Ascending aorta (tissue), 2 donors: ENCODE measurements around the gene GRPEL1. TPM values are rescaled to one million over a fixed set of nuclear protein-coding genes. Genes with fewer than 3 reads are reported as not detected.

Experiments used
- DNase-seq, 2 donors: peaks; one replicate each; pipeline ENCODE4 v3.0.0-alpha.2; 2019; ENCODE audit warnings: low spot score in 2 of 2
- H3K27ac ChIP-seq, 2 donors: fragments of 200-600 bp; sonication (generic); one replicate each; pipeline ENCODE4 v1.5.1; 2016 to 2017; ENCODE audit warnings: mild to moderate bottlenecking in 1 of 2
- H3K27me3 ChIP-seq: fragments of 200-600 bp; sonication (generic); one replicate; pipeline ENCODE4 v1.5.1; 2017
- H3K36me3 ChIP-seq, 2 donors: fragments of 200-600 bp; sonication (generic); one replicate each; pipeline ENCODE4 v1.5.1; 2016
- H3K4me1 ChIP-seq, 2 donors: fragments of 200-600 bp; sonication (generic); one replicate each; pipeline ENCODE4 v1.5.1; 2016 to 2017; ENCODE audit warnings: mild to moderate bottlenecking in 1 of 2
- H3K4me3 ChIP-seq, 2 donors: fragments of 200-600 bp; sonication (generic); one replicate each; pipeline ENCODE4 v1.5.1; 2016 to 2017; ENCODE audit warnings: mild to moderate bottlenecking in 1 of 2
- H3K9me3 ChIP-seq, 2 donors: fragments of 200-600 bp; sonication (generic); one replicate each; pipeline ENCODE4 v1.5.1; 2016
- CTCF ChIP-seq, 3 experiments: fragments of 200-600 bp in 2 of 3; fragments of 450-650 bp in 1 of 3; sonication (generic) in 2 of 3; IDR thresholded peaks; one replicate each; pipeline ENCODE4 v1.5.1; 2016 to 2019; ENCODE audit warnings: antibody characterized with exemption in 3 of 3, mild to moderate bottlenecking in 1 of 3, moderate library complexity in 1 of 3
- intact Hi-C: fragments of 100-400 bp; cut with DNase I; formaldehyde crosslinking; loops from one replicate; pipeline ENCODE4 v1.15.1; 2023
- total RNA-seq: library from RNA; depleted of rRNA; stranded (reverse); fragments of >200 nt; gene quantifications from one replicate; pipeline ENCODE4 v1.1.0, GENCODE V29; 2016

Gene GRPEL1
- total RNA-seq, 1 donor from 2014 or later: 42.5 TPM

- Histone ChIP-seq H3K27me3 (no peaks in the 10 kb centered on the region), H3K4me1 (peaks cover 27% of the 10 kb centered on the region in 2 donors), H3K36me3 (no peaks in the 10 kb centered on the region), H3K9me3 (no peaks in the 10 kb centered on the region), H3K4me3 (peak overlapping the region; percentile 77 to 92), H3K27ac (peak overlapping the region; percentile 71 to 75)
- intact Hi-C loops: loop anchor here (1.0 to 10.0 kb wide), 9 partner anchors 26 to 770 kb away; partner anchors contain the start of genes BLOC1S4, GRPEL1, MAN2B2 and MRFAP1
- peak in 2 of 3 experiments; percentile 5 to 85 for TF ChIP-seq CTCF (IDR thresholded peaks at IDR 0.05)
- DNase-seq: peak; percentile 91 to 99
Observed at GRCh38 chr4:7042503-7043283, 25.2 kb downstream of the GRPEL1 start.

DNA sequence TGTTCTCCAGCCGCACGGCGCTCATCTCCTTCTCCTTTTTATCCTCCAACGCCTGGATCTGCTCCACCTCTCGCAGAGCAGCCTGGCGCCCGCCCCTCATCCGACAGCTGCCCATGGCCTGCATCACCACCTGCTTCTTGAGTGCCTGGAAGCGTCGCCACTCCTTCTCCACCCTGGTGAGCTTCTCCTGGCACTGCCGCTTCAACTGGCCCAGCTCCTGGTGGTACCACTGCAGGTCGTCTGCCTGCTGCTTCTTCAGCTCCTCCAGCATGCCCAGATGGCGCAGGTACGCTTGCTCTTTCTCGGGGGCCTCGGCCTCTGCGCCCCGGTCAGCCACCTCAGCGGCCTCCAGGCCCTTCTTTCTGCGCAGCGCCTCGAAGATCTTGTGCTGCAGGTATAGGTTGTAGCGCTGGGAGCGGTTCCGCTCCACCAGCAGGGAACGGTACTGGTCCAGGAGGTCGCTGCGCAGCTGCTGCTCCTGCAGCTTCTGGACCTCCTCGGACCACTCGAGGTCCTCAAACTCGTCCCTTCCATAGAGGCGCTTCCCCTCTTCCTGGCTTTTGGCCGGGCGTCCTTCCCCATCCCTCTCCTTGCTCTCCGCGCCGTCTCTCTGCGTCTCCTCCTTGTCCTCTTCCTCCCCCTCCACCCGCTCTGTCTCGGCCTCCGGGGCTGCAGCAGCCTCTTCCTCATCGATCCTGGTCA is 25.9 kb downstream of the GRPEL1 start:
- TF ChIP-seq CTCF (IDR thresholded peaks at IDR 0.05): no peak
- no peaks in the 10 kb centered on the region for H3K36me3 ChIP-seq
- peak overlapping the region; percentile 77 to 92 for H3K4me3 ChIP-seq
- H3K9me3 ChIP-seq: no peaks in the 10 kb centered on the region
- H3K4me1 ChIP-seq: peaks cover 27% of the 10 kb centered on the region in 2 donors
- intact Hi-C loops: loop anchor here (1.0 to 10.0 kb wide), 8 partner anchors 55 to 769 kb away; partner anchors contain the start of genes BLOC1S4, MAN2B2, MRFAP1 and TBC1D14
- peak overlapping the region; percentile 71 to 75 for H3K27ac ChIP-seq
- DNase-seq: no peak
- no peaks in the 10 kb centered on the region for H3K27me3 ChIP-seq

GRCh38 chr4:7041246-7041645 is 26.6 kb downstream of the GRPEL1 start:
- H3K36me3 ChIP-seq: no peaks in the 10 kb centered on the region
- no peak overlapping the region for H3K27ac ChIP-seq
- no peak for TF ChIP-seq CTCF (IDR thresholded peaks at IDR 0.05)
- H3K4me1 ChIP-seq: peaks cover 25 to 27% of the 10 kb centered on the region in 2 donors
- DNase-seq: no peak
- peak overlapping the region in 1 of 2 donors; percentile 92 for H3K4me3 ChIP-seq
- intact Hi-C loops: loop anchor here (5.0 to 10.0 kb wide), 2 partner anchors 324 to 466 kb away; partner anchors contain the start of genes BLOC1S4 and MAN2B2
- no peaks in the 10 kb centered on the region for H3K9me3 ChIP-seq
- H3K27me3 ChIP-seq: no peaks in the 10 kb centered on the region

- TF ChIP-seq CTCF (IDR thresholded peaks at IDR 0.05): no peak
- Histone ChIP-seq H3K9me3 (no peaks in the 10 kb centered on the region), H3K4me3 (no peak overlapping the region), H3K27ac (no peak overlapping the region), H3K4me1 (peaks cover 20 to 24% of the 10 kb centered on the region in 2 donors), H3K36me3 (no peaks in the 10 kb centered on the region), H3K27me3 (no peaks in the 10 kb centered on the region)
- intact Hi-C loops: loop anchor here (5.0 to 10.0 kb wide), 2 partner anchors 323 to 466 kb away; partner anchors contain the start of genes BLOC1S4 and MAN2B2
- no peak for DNase-seq
Observed at GRCh38 chr4:7040765-7041164, 27.1 kb downstream of the GRPEL1 start.

DNA sequence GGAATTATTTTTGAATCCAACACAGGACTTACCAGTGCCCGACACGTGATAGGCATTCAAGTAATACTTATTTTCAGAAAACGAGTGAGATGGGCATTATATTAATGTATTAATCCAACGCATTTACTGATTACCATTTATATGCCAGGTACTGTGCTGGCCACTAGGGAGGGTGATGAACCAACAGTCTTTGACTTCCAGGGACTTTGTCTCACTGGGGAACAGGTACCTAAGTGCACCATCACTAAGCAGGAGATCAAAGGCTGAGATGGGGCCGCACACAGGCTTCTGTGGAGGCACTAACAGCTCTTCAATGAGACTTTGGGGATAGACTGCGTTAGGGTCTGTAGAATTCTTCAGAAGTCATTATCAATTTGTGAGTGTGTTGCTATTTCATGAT is 30.4 kb downstream of the GRPEL1 start:
- DNase-seq: no peak
- Histone ChIP-seq H3K27ac (no peak overlapping the region), H3K36me3 (peaks cover 2% of the 10 kb centered on the region in 2 donors), H3K4me1 (peaks cover 7% of the 10 kb centered on the region in 2 donors), H3K9me3 (no peaks in the 10 kb centered on the region), H3K4me3 (no peak overlapping the region), H3K27me3 (no peaks in the 10 kb centered on the region)
- TF ChIP-seq CTCF (IDR thresholded peaks at IDR 0.05): no peak
- intact Hi-C loops: no loop called here
